H1 (cell line): ENCODE measurements around the gene TNFRSF14. TPM values are rescaled to one million over a fixed set of nuclear protein-coding genes. Genes with fewer than 3 reads are reported as not detected.

Experiments used
- CTCF ChIA-PET: fragments of 300-600 bp; sonication (Branson Sonifier 250); formaldehyde crosslinking; loops from one replicate; lab custom pipeline; 2021; ENCODE audit not compliant: partially characterized antibody; lab: Charles Lee
- POLR2A ChIA-PET: fragments of 300-600 bp; sonication (Branson Sonifier 250); formaldehyde crosslinking; loops from one replicate; lab custom pipeline; 2021; ENCODE audit warnings: inconsistent platforms; ENCODE audit not compliant: partially characterized antibody; lab: Charles Lee
- DNase-seq, 2 experiments: peaks; one replicate each; pipeline versions ENCODE4 v3.0.0 to v3.0.0-alpha.2; 2010 to 2022; ENCODE audit warnings: low spot score in 2 of 2, low read depth in 1 of 2, mixed read lengths in 1 of 2
- FAIRE-seq: peaks from 2 replicates; lab custom pipeline; 2011; peaks lifted over from hg19 to GRCh38; lab: Jason Lieb, UNC
- H2AFZ ChIP-seq: 2 replicates; pipeline ENCODE4 v1.8.1; 2012; ENCODE audit warnings: low read length, inconsistent platforms
- H2AK5ac ChIP-seq: 2 replicates; pipeline ENCODE4 v1.6.1; 2013; ENCODE audit warnings: low read depth, low read length
- H2BK120ac ChIP-seq: replicated peaks from 2 replicates; pipeline ENCODE3; 2013; ENCODE audit warnings: low read depth, low read length, inconsistent platforms
- H2BK12ac ChIP-seq: 2 replicates; pipeline ENCODE4 v1.6.1; 2013; ENCODE audit warnings: low read depth, low read length
- H2BK15ac ChIP-seq: 2 replicates; pipeline ENCODE4 v1.6.1; 2013; ENCODE audit warnings: low read length
- H2BK20ac ChIP-seq: 2 replicates; pipeline ENCODE4 v1.6.1; 2013; ENCODE audit warnings: low read length
- H2BK5ac ChIP-seq: 2 replicates; pipeline ENCODE4 v1.6.1; 2013; ENCODE audit warnings: low read depth, low read length
- H3K14ac ChIP-seq: 2 replicates; pipeline ENCODE4 v1.6.1; 2013; ENCODE audit warnings: inconsistent platforms; ENCODE audit not compliant: insufficient read length
- H3K18ac ChIP-seq: 2 replicates; pipeline ENCODE4 v1.6.1; 2013; ENCODE audit warnings: low read length; ENCODE audit errors: extremely low read depth
- H3K23ac ChIP-seq: 2 replicates; pipeline ENCODE4 v1.6.1; 2013; ENCODE audit warnings: inconsistent platforms; ENCODE audit not compliant: insufficient read length
- H3K23me2 ChIP-seq: 2 replicates; pipeline ENCODE4 v1.6.1; 2013; ENCODE audit warnings: low read depth, low read length
- H3K27ac ChIP-seq: 2 replicates; pipeline ENCODE4 v1.6.1; 2011; ENCODE audit warnings: low read depth, low read length, inconsistent platforms
- H3K27me3 ChIP-seq, 4 experiments: replicated peaks in 1 of 4; 1 replicate in 1 of 4; 2 replicates in 3 of 4; pipeline versions ENCODE4 v1.6.1 to v1.8.1; 2011 to 2013; ENCODE audit warnings: low read length in 3 of 4, mild to moderate bottlenecking in 3 of 4, inconsistent platforms in 2 of 4, mixed read lengths in 2 of 4, moderate library complexity in 1 of 4; ENCODE audit not compliant: control insufficient read depth in 3 of 4, insufficient read depth in 3 of 4; ENCODE audit errors: extremely low read depth in 1 of 4
- H3K36me3 ChIP-seq, 4 experiments: 2 replicates each; pipeline versions ENCODE4 v1.6.1 to v1.8.1; 2011 to 2013; ENCODE audit warnings: mild to moderate bottlenecking in 4 of 4, low read length in 3 of 4, moderate library complexity in 2 of 4, control low read depth in 1 of 4, inconsistent platforms in 1 of 4; ENCODE audit not compliant: insufficient read depth in 4 of 4, control insufficient read depth in 2 of 4
- H3K4ac ChIP-seq: replicated peaks from 2 replicates; pipeline ENCODE3; 2013; ENCODE audit warnings: low read length, low read depth, mixed read lengths, inconsistent platforms; ENCODE audit not compliant: insufficient read length
- H3K4me1 ChIP-seq, 4 experiments: replicated peaks in 1 of 4; 1 replicate in 1 of 4; 2 replicates in 3 of 4; pipeline versions ENCODE4 v1.6.1 to v1.8.1; 2011 to 2013; ENCODE audit warnings: low read length in 3 of 4, inconsistent platforms in 2 of 4, mixed read lengths in 1 of 4; ENCODE audit not compliant: insufficient read depth in 4 of 4, control insufficient read depth in 3 of 4
- H3K4me2 ChIP-seq, 2 experiments: 2 replicates each; pipeline versions ENCODE4 v1.6.1 to v1.8.1; 2011 to 2013; ENCODE audit warnings: low read depth in 2 of 2, low read length in 2 of 2, control low read depth in 1 of 2, inconsistent platforms in 1 of 2, mild to moderate bottlenecking in 1 of 2; ENCODE audit not compliant: insufficient read depth in 1 of 2
- H3K4me3 ChIP-seq, 4 experiments: fragments of 200-600, 300-600 bp in 1 of 4; sonication (generic), shearing (Covaris generic), sonication (Bioruptor Twin) in 1 of 4; 2 replicates each; pipeline versions ENCODE4 v1.5.1 to v1.8.1; 2011 to 2016; ENCODE audit warnings: low read length in 4 of 4, low read depth in 3 of 4, control low read depth in 2 of 4, inconsistent platforms in 2 of 4, mild to moderate bottlenecking in 2 of 4, mixed read lengths in 1 of 4, moderate library complexity in 1 of 4; ENCODE audit not compliant: insufficient read depth in 2 of 4; ENCODE audit errors: extremely low read depth in 1 of 4
- H3K56ac ChIP-seq: replicated peaks from 2 replicates; pipeline ENCODE3; 2013; ENCODE audit warnings: low read depth, mild to moderate bottlenecking, mixed read lengths, low read length, inconsistent platforms; ENCODE audit not compliant: insufficient read length
- H3K79me1 ChIP-seq: 2 replicates; pipeline ENCODE4 v1.6.1; 2013; ENCODE audit warnings: low read depth, low read length, control low read depth
- H3K79me2 ChIP-seq, 2 experiments: 2 replicates each; pipeline versions ENCODE4 v1.6.1 to v1.8.1; 2012 to 2013; ENCODE audit warnings: low read length in 2 of 2, mild to moderate bottlenecking in 2 of 2, inconsistent platforms in 1 of 2; ENCODE audit not compliant: insufficient read depth in 2 of 2, control insufficient read depth in 1 of 2
- H3K9ac ChIP-seq, 4 experiments: replicated peaks in 1 of 4; 1 replicate in 1 of 4; 2 replicates in 3 of 4; pipeline versions ENCODE4 v1.6.1 to v1.8.1; 2011 to 2013; ENCODE audit warnings: low read depth in 3 of 4, low read length in 3 of 4, control low read depth in 2 of 4, mild to moderate bottlenecking in 2 of 4, moderate library complexity in 2 of 4, inconsistent platforms in 1 of 4; ENCODE audit errors: extremely low read depth in 1 of 4
- H3K9me3 ChIP-seq, 2 experiments: 2 replicates each; pipeline versions ENCODE4 v1.6.1 to v1.8.1; 2012 to 2013; ENCODE audit warnings: mild to moderate bottlenecking in 2 of 2, moderate library complexity in 2 of 2, control low read depth in 1 of 2, inconsistent platforms in 1 of 2, low read depth in 1 of 2, low read length in 1 of 2, mixed read lengths in 1 of 2; ENCODE audit not compliant: insufficient read depth in 2 of 2
- H4K20me1 ChIP-seq, 2 experiments: replicated peaks in 1 of 2; 2 replicates each; pipeline versions ENCODE3 to v1.8.1; 2011 to 2013; ENCODE audit warnings: inconsistent platforms in 2 of 2, low read length in 2 of 2, mild to moderate bottlenecking in 1 of 2; ENCODE audit not compliant: insufficient read depth in 2 of 2, control insufficient read depth in 1 of 2
- H4K5ac ChIP-seq: 2 replicates; pipeline ENCODE4 v1.6.1; 2013; ENCODE audit warnings: low read length, low read depth, mixed read lengths, inconsistent platforms; ENCODE audit not compliant: insufficient read length
- H4K8ac ChIP-seq: 2 replicates; pipeline ENCODE4 v1.8.0; 2013; ENCODE audit warnings: mild to moderate bottlenecking, moderate library complexity, low read length, inconsistent platforms; ENCODE audit not compliant: insufficient read depth; ENCODE audit errors: extremely low read depth
- H4K91ac ChIP-seq: replicated peaks from 2 replicates; pipeline ENCODE3; 2013; ENCODE audit warnings: low read length, mixed read lengths, inconsistent platforms; ENCODE audit not compliant: insufficient read length
- CBX8 ChIP-seq: fragments of 300-800, 300-1000 bp; sonication (generic); IDR thresholded peaks from 2 replicates; pipeline ENCODE4 v1.7.1; 2016; ENCODE audit warnings: low read depth, low read length, borderline replicate concordance
- EZH2 ChIP-seq: fragments of 200-600 bp; sonication (generic); IDR thresholded peaks from 2 replicates; pipeline ENCODE4 v1.7.1; 2012; ENCODE audit warnings: low read depth, mild to moderate bottlenecking, moderate library complexity, low read length, inconsistent platforms; ENCODE audit not compliant: severe bottlenecking
- NANOG ChIP-seq: IDR thresholded peaks from 2 replicates; pipeline ENCODE4 v1.6.1; 2011; ENCODE audit warnings: low read length, low read depth, mild to moderate bottlenecking, inconsistent platforms; ENCODE audit not compliant: insufficient read depth, poor library complexity, severe bottlenecking
- NRF1 ChIP-seq: IDR thresholded peaks from 2 replicates; pipeline ENCODE4 v1.6.1; 2011; ENCODE audit warnings: mild to moderate bottlenecking, low read depth, low read length, improper control_type of control experiment
- PHF8 ChIP-seq: fragments of 200-600 bp; sonication (generic); conservative IDR thresholded peaks from 2 replicates; pipeline ENCODE4 v1.7.1; 2012; ENCODE audit warnings: low read depth, mild to moderate bottlenecking, inconsistent platforms, low read length, moderate library complexity
- RFX5 ChIP-seq: IDR thresholded peaks from 2 replicates; pipeline ENCODE4 v1.6.1; 2011; ENCODE audit warnings: low read depth, low read length, improper control_type of control experiment, borderline replicate concordance
- SIRT6 ChIP-seq: IDR thresholded peaks from one replicate; pipeline ENCODE4 v1.7.1; 2012; ENCODE audit warnings: low read length, inconsistent platforms
- SP2 ChIP-seq: IDR thresholded peaks from 2 replicates; pipeline ENCODE4 v1.6.1; 2012; ENCODE audit warnings: mild to moderate bottlenecking, low read length, inconsistent platforms
- SRF ChIP-seq: IDR thresholded peaks from 2 replicates; pipeline ENCODE4 v1.6.1; 2011; ENCODE audit warnings: mild to moderate bottlenecking, low read depth, low read length, moderate library complexity
- SUZ12 ChIP-seq: fragments of 200-600 bp; sonication (generic); IDR thresholded peaks from 2 replicates; pipeline ENCODE4 v1.6.1; 2012; ENCODE audit warnings: mild to moderate bottlenecking, inconsistent platforms, low read length, moderate library complexity, mixed read lengths
- WGBS, 2 experiments: shearing (Covaris generic) in 1 of 2; methylation state at CpG; one replicate each; pipeline versions ENCODE4 v1.1.6 to v1.1.7; 2013 to 2015; ENCODE audit warnings: low lambda C conversion rate in 2 of 2, mixed read lengths in 2 of 2, inconsistent platforms in 1 of 2, low coverage in 1 of 2, missing lambda C conversion rate in 1 of 2; ENCODE audit not compliant: insufficient replicate concordance in 2 of 2, insufficient coverage in 1 of 2, insufficient read length in 1 of 2; ENCODE audit errors: extremely low coverage in 1 of 2, missing lambda C conversion rate in 1 of 2; 5-methylcytosine and 5-hydroxymethylcytosine counted together
- polyA plus RNA-seq, 7 experiments: library from polyadenylated mRNA; depleted of rRNA in 3 of 7; stranded (reverse) in 5 of 7; unstranded in 2 of 7; fragments of >200 nt in 5 of 7; fragments of 200-250 nt in 2 of 7; gene quantifications; 1 replicate in 5 of 7; 2 replicates in 1 of 7; 4 replicates in 1 of 7; pipeline versions ENCODE4 v1.2.1 to v1.2.3, GENCODE V29; 2011 to 2013; ENCODE audit warnings: missing spikeins in 2 of 7, mixed read lengths in 2 of 7
- total RNA-seq: library from RNA; stranded (reverse); fragmentation: NEBNext Ultra II Directional; extraction: Animal tissue kit (Norgen Biotek cat#: 25700); gene quantifications from 2 replicates; pipeline ENCODE4 v1.2.1, GENCODE V29; 2021
- TF ChIP-seq, protein P1 (sequence below): IDR thresholded peaks from 2 replicates; pipeline ENCODE4 v1.6.1; 2012; ENCODE audit warnings: inconsistent platforms
- TF ChIP-seq, protein P2 (sequence below): IDR thresholded peaks from 2 replicates; pipeline ENCODE4 v1.6.1; 2011; ENCODE audit warnings: low read length, improper control_type of control experiment

TNFRSF14 gene
- total and polyA plus RNA-seq, 2 of the 8 experiments (the other 6 are each of a cell fraction or from before 2014, with no cell fraction given), result 0.36 to 0.50 TPM

DNA sequence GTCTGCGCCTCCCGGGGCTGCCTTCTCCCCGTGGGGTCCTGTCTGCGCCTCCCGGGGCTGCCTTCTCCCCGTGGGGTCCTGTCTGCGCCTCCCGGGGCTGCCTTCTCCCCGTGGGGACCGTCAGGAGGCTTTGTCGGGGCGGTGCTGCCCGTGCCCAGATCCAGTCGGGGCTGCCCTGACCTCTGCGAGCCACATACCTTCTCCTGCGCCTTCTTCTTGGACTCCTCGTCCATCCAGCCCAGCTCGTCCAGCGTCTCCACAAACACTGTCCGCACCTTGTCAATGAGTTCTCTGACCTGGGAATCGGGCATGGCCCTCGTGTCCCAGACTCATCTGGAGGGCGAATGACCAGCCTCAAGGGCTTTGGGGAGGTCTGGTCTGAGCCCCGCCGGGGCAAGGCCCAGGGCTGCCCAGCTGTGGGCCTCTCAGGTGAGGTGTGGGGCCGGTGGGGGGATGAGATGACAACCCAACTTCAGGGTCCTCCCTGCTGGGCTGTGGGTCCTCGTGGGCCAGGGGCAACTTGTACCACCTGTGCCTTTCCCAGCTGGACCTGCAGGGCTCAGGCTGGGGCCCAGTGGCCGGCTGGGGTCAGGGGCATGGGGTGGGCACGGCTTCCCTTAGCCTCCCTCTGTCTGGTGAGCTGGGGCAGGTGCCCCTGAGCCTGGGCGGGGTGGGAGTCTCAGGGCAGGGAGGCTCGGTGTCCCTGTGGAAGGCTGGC is 39.8 kb downstream of the TNFRSF14 start:
- WGBS, 2 experiments, result 87% methylated on average over 20 of the region's 31 CpGs; no CpG with 5 or more reads in 1 of the 2 experiments
- H2BK120ac ChIP-seq, result no peak overlapping the region
- H3K23me2 ChIP-seq, result no peaks in the 10 kb centered on the region
- H3K18ac ChIP-seq, result no peak overlapping the region
- H4K91ac ChIP-seq, result no peak overlapping the region
- POLR2A ChIA-PET, result no interaction called here
- no peak overlapping the region for H2AK5ac ChIP-seq
- no peak overlapping the region; the same call in 1 of the 2 replicates for H4K8ac ChIP-seq
- H3K79me1 ChIP-seq, result no peaks in the 10 kb centered on the region
- no peak overlapping the region for H3K4me3 ChIP-seq
- no peak overlapping the region for H2BK12ac ChIP-seq
- H3K27ac ChIP-seq, result no peak overlapping the region
- H3K14ac ChIP-seq, result no peak overlapping the region
- DNase-seq, result no peak
- no peaks in the 10 kb centered on the region for H3K36me3 ChIP-seq
- no peak overlapping the region for H3K23ac ChIP-seq
- H2BK20ac ChIP-seq, result no peak overlapping the region
- no peaks in the 10 kb centered on the region for H4K20me1 ChIP-seq
- CTCF ChIA-PET, result no interaction called here
- H3K9ac ChIP-seq, result no peak overlapping the region
- no peaks in the 10 kb centered on the region for H3K4me1 ChIP-seq
- H4K5ac ChIP-seq, result no peak overlapping the region
- H3K4ac ChIP-seq, result no peak overlapping the region
- no peak for FAIRE-seq
- no peak overlapping the region for H2BK15ac ChIP-seq
- H3K56ac ChIP-seq, result no peak overlapping the region
- H2AFZ ChIP-seq, result no peak overlapping the region
- H3K9me3 ChIP-seq, result peaks cover 0 to 7% of the 10 kb centered on the region in 2 experiments; a peak in 2 of 4 replicates
- no peaks in the 10 kb centered on the region for H3K27me3 ChIP-seq
- no peak overlapping the region for H3K4me2 ChIP-seq
- no peaks in the 10 kb centered on the region for H3K79me2 ChIP-seq
- H2BK5ac ChIP-seq, result no peak overlapping the region
- TF ChIP-seq RFX5 (no peak), SIRT6 (no peak), EZH2 (no peak), SP2 (no peak), NRF1 (no peak), CBX8 (no peak), PHF8 (no peak), NANOG (no peak), SUZ12 (no peak), SRF (no peak)
- TF ChIP-seq, protein P1, sequence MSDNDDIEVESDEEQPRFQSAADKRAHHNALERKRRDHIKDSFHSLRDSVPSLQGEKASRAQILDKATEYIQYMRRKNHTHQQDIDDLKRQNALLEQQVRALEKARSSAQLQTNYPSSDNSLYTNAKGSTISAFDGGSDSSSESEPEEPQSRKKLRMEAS, result no peak
- TF ChIP-seq, protein P2, sequence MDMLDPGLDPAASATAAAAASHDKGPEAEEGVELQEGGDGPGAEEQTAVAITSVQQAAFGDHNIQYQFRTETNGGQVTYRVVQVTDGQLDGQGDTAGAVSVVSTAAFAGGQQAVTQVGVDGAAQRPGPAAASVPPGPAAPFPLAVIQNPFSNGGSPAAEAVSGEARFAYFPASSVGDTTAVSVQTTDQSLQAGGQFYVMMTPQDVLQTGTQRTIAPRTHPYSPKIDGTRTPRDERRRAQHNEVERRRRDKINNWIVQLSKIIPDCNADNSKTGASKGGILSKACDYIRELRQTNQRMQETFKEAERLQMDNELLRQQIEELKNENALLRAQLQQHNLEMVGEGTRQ, result no peak
